H1 (cell line): ENCODE data around the gene MBD5. TPM values are rescaled to one million over a fixed set of nuclear protein-coding genes. Genes with fewer than 3 reads are reported as not detected.
A peak's percentile ranks its signal among the peaks of the same experiment; 100 is the strongest.

Experiments used
- CTCF ChIA-PET: fragments of 300-600 bp; sonication (Branson Sonifier 250); formaldehyde crosslinking; loops from one replicate; lab custom pipeline; 2021; ENCODE audit not compliant: partially characterized antibody; lab: Charles Lee
- POLR2A ChIA-PET: fragments of 300-600 bp; sonication (Branson Sonifier 250); formaldehyde crosslinking; loops from one replicate; lab custom pipeline; 2021; ENCODE audit warnings: inconsistent platforms; ENCODE audit not compliant: partially characterized antibody; lab: Charles Lee
- DNase-seq, 2 experiments: peaks; one replicate each; pipeline versions ENCODE4 v3.0.0 to v3.0.0-alpha.2; 2010 to 2022; ENCODE audit warnings: low spot score in 2 of 2, low read depth in 1 of 2, mixed read lengths in 1 of 2
- FAIRE-seq: peaks from 2 replicates; lab custom pipeline; 2011; peaks lifted over from hg19 to GRCh38; lab: Jason Lieb, UNC
- H2AFZ ChIP-seq: 2 replicates; pipeline ENCODE4 v1.8.1; 2012; ENCODE audit warnings: low read length, inconsistent platforms
- H2AK5ac ChIP-seq: 2 replicates; pipeline ENCODE4 v1.6.1; 2013; ENCODE audit warnings: low read depth, low read length
- H2BK120ac ChIP-seq: replicated peaks from 2 replicates; pipeline ENCODE3; 2013; ENCODE audit warnings: low read depth, low read length, inconsistent platforms
- H2BK12ac ChIP-seq: 2 replicates; pipeline ENCODE4 v1.6.1; 2013; ENCODE audit warnings: low read depth, low read length
- H2BK15ac ChIP-seq: 2 replicates; pipeline ENCODE4 v1.6.1; 2013; ENCODE audit warnings: low read length
- H2BK20ac ChIP-seq: 2 replicates; pipeline ENCODE4 v1.6.1; 2013; ENCODE audit warnings: low read length
- H2BK5ac ChIP-seq: 2 replicates; pipeline ENCODE4 v1.6.1; 2013; ENCODE audit warnings: low read depth, low read length
- H3K14ac ChIP-seq: 2 replicates; pipeline ENCODE4 v1.6.1; 2013; ENCODE audit warnings: inconsistent platforms; ENCODE audit not compliant: insufficient read length
- H3K18ac ChIP-seq: 2 replicates; pipeline ENCODE4 v1.6.1; 2013; ENCODE audit warnings: low read length; ENCODE audit errors: extremely low read depth
- H3K23ac ChIP-seq: 2 replicates; pipeline ENCODE4 v1.6.1; 2013; ENCODE audit warnings: inconsistent platforms; ENCODE audit not compliant: insufficient read length
- H3K23me2 ChIP-seq: 2 replicates; pipeline ENCODE4 v1.6.1; 2013; ENCODE audit warnings: low read depth, low read length
- H3K27ac ChIP-seq: 2 replicates; pipeline ENCODE4 v1.6.1; 2011; ENCODE audit warnings: low read depth, low read length, inconsistent platforms
- H3K27me3 ChIP-seq, 4 experiments: replicated peaks in 1 of 4; 1 replicate in 1 of 4; 2 replicates in 3 of 4; pipeline versions ENCODE4 v1.6.1 to v1.8.1; 2011 to 2013; ENCODE audit warnings: low read length in 3 of 4, mild to moderate bottlenecking in 3 of 4, inconsistent platforms in 2 of 4, mixed read lengths in 2 of 4, moderate library complexity in 1 of 4; ENCODE audit not compliant: control insufficient read depth in 3 of 4, insufficient read depth in 3 of 4; ENCODE audit errors: extremely low read depth in 1 of 4
- H3K36me3 ChIP-seq, 4 experiments: 2 replicates each; pipeline versions ENCODE4 v1.6.1 to v1.8.1; 2011 to 2013; ENCODE audit warnings: mild to moderate bottlenecking in 4 of 4, low read length in 3 of 4, moderate library complexity in 2 of 4, control low read depth in 1 of 4, inconsistent platforms in 1 of 4; ENCODE audit not compliant: insufficient read depth in 4 of 4, control insufficient read depth in 2 of 4
- H3K4ac ChIP-seq: replicated peaks from 2 replicates; pipeline ENCODE3; 2013; ENCODE audit warnings: low read length, low read depth, mixed read lengths, inconsistent platforms; ENCODE audit not compliant: insufficient read length
- H3K4me1 ChIP-seq, 4 experiments: replicated peaks in 1 of 4; 1 replicate in 1 of 4; 2 replicates in 3 of 4; pipeline versions ENCODE4 v1.6.1 to v1.8.1; 2011 to 2013; ENCODE audit warnings: low read length in 3 of 4, inconsistent platforms in 2 of 4, mixed read lengths in 1 of 4; ENCODE audit not compliant: insufficient read depth in 4 of 4, control insufficient read depth in 3 of 4
- H3K4me2 ChIP-seq, 2 experiments: 2 replicates each; pipeline versions ENCODE4 v1.6.1 to v1.8.1; 2011 to 2013; ENCODE audit warnings: low read depth in 2 of 2, low read length in 2 of 2, control low read depth in 1 of 2, inconsistent platforms in 1 of 2, mild to moderate bottlenecking in 1 of 2; ENCODE audit not compliant: insufficient read depth in 1 of 2
- H3K4me3 ChIP-seq, 4 experiments: fragments of 200-600, 300-600 bp in 1 of 4; sonication (generic), shearing (Covaris generic), sonication (Bioruptor Twin) in 1 of 4; 2 replicates each; pipeline versions ENCODE4 v1.5.1 to v1.8.1; 2011 to 2016; ENCODE audit warnings: low read length in 4 of 4, low read depth in 3 of 4, control low read depth in 2 of 4, inconsistent platforms in 2 of 4, mild to moderate bottlenecking in 2 of 4, mixed read lengths in 1 of 4, moderate library complexity in 1 of 4; ENCODE audit not compliant: insufficient read depth in 2 of 4; ENCODE audit errors: extremely low read depth in 1 of 4
- H3K56ac ChIP-seq: replicated peaks from 2 replicates; pipeline ENCODE3; 2013; ENCODE audit warnings: low read depth, mild to moderate bottlenecking, mixed read lengths, low read length, inconsistent platforms; ENCODE audit not compliant: insufficient read length
- H3K79me1 ChIP-seq: 2 replicates; pipeline ENCODE4 v1.6.1; 2013; ENCODE audit warnings: low read depth, low read length, control low read depth
- H3K79me2 ChIP-seq, 2 experiments: 2 replicates each; pipeline versions ENCODE4 v1.6.1 to v1.8.1; 2012 to 2013; ENCODE audit warnings: low read length in 2 of 2, mild to moderate bottlenecking in 2 of 2, inconsistent platforms in 1 of 2; ENCODE audit not compliant: insufficient read depth in 2 of 2, control insufficient read depth in 1 of 2
- H3K9ac ChIP-seq, 4 experiments: replicated peaks in 1 of 4; 1 replicate in 1 of 4; 2 replicates in 3 of 4; pipeline versions ENCODE4 v1.6.1 to v1.8.1; 2011 to 2013; ENCODE audit warnings: low read depth in 3 of 4, low read length in 3 of 4, control low read depth in 2 of 4, mild to moderate bottlenecking in 2 of 4, moderate library complexity in 2 of 4, inconsistent platforms in 1 of 4; ENCODE audit errors: extremely low read depth in 1 of 4
- H3K9me3 ChIP-seq, 2 experiments: 2 replicates each; pipeline versions ENCODE4 v1.6.1 to v1.8.1; 2012 to 2013; ENCODE audit warnings: mild to moderate bottlenecking in 2 of 2, moderate library complexity in 2 of 2, control low read depth in 1 of 2, inconsistent platforms in 1 of 2, low read depth in 1 of 2, low read length in 1 of 2, mixed read lengths in 1 of 2; ENCODE audit not compliant: insufficient read depth in 2 of 2
- H4K20me1 ChIP-seq, 2 experiments: replicated peaks in 1 of 2; 2 replicates each; pipeline versions ENCODE3 to v1.8.1; 2011 to 2013; ENCODE audit warnings: inconsistent platforms in 2 of 2, low read length in 2 of 2, mild to moderate bottlenecking in 1 of 2; ENCODE audit not compliant: insufficient read depth in 2 of 2, control insufficient read depth in 1 of 2
- H4K5ac ChIP-seq: 2 replicates; pipeline ENCODE4 v1.6.1; 2013; ENCODE audit warnings: low read length, low read depth, mixed read lengths, inconsistent platforms; ENCODE audit not compliant: insufficient read length
- H4K8ac ChIP-seq: 2 replicates; pipeline ENCODE4 v1.8.0; 2013; ENCODE audit warnings: mild to moderate bottlenecking, moderate library complexity, low read length, inconsistent platforms; ENCODE audit not compliant: insufficient read depth; ENCODE audit errors: extremely low read depth
- H4K91ac ChIP-seq: replicated peaks from 2 replicates; pipeline ENCODE3; 2013; ENCODE audit warnings: low read length, mixed read lengths, inconsistent platforms; ENCODE audit not compliant: insufficient read length
- CTCF ChIP-seq, 3 experiments: IDR thresholded peaks; 1 replicate in 2 of 3; 2 replicates in 1 of 3; pipeline versions ENCODE4 v1.5.1 to v1.6.1; 2011; ENCODE audit warnings: low read length in 3 of 3, mild to moderate bottlenecking in 3 of 3, inconsistent platforms in 2 of 3, low read depth in 1 of 3, moderate library complexity in 1 of 3; ENCODE audit not compliant: insufficient read depth in 1 of 3; ENCODE audit errors: control extremely low read depth in 1 of 3
- HDAC2 ChIP-seq, 2 experiments: fragments of 300-600 bp in 1 of 2; sonication (generic) in 1 of 2; IDR thresholded peaks; 2 replicates each; pipeline ENCODE4 v1.6.1; 2011 to 2012; ENCODE audit warnings: low read depth in 2 of 2, low read length in 2 of 2, mild to moderate bottlenecking in 2 of 2, moderate library complexity in 2 of 2, borderline replicate concordance in 1 of 2, inconsistent platforms in 1 of 2
- JUN ChIP-seq: IDR thresholded peaks from 2 replicates; pipeline ENCODE4 v1.6.1; 2011; ENCODE audit warnings: low read depth, mild to moderate bottlenecking, improper control_type of control experiment, low read length
- RAD21 ChIP-seq, 2 experiments: IDR thresholded peaks in 1 of 2; conservative IDR thresholded peaks in 1 of 2; 2 replicates each; pipeline ENCODE4 v1.6.1; 2011; ENCODE audit warnings: low read depth in 2 of 2, low read length in 2 of 2, improper control_type of control experiment in 1 of 2, inconsistent platforms in 1 of 2, mild to moderate bottlenecking in 1 of 2, moderate library complexity in 1 of 2
- SUZ12 ChIP-seq: fragments of 200-600 bp; sonication (generic); IDR thresholded peaks from 2 replicates; pipeline ENCODE4 v1.6.1; 2012; ENCODE audit warnings: mild to moderate bottlenecking, inconsistent platforms, low read length, moderate library complexity, mixed read lengths
- WGBS, 2 experiments: shearing (Covaris generic) in 1 of 2; methylation state at CpG; one replicate each; pipeline versions ENCODE4 v1.1.6 to v1.1.7; 2013 to 2015; ENCODE audit warnings: low lambda C conversion rate in 2 of 2, mixed read lengths in 2 of 2, inconsistent platforms in 1 of 2, low coverage in 1 of 2, missing lambda C conversion rate in 1 of 2; ENCODE audit not compliant: insufficient replicate concordance in 2 of 2, insufficient coverage in 1 of 2, insufficient read length in 1 of 2; ENCODE audit errors: extremely low coverage in 1 of 2, missing lambda C conversion rate in 1 of 2; 5-methylcytosine and 5-hydroxymethylcytosine counted together
- polyA plus RNA-seq, 7 experiments: library from polyadenylated mRNA; depleted of rRNA in 3 of 7; stranded (reverse) in 5 of 7; unstranded in 2 of 7; fragments of >200 nt in 5 of 7; fragments of 200-250 nt in 2 of 7; gene quantifications; 1 replicate in 5 of 7; 2 replicates in 1 of 7; 4 replicates in 1 of 7; pipeline versions ENCODE4 v1.2.1 to v1.2.3, GENCODE V29; 2011 to 2013; ENCODE audit warnings: missing spikeins in 2 of 7, mixed read lengths in 2 of 7
- total RNA-seq: library from RNA; stranded (reverse); fragmentation: NEBNext Ultra II Directional; extraction: Animal tissue kit (Norgen Biotek cat#: 25700); gene quantifications from 2 replicates; pipeline ENCODE4 v1.2.1, GENCODE V29; 2021

MBD5 gene
- total and polyA plus RNA-seq, 2 of the 8 experiments (the other 6 are each of a cell fraction or from before 2014, with no cell fraction given) = 9.7 to 29.4 TPM

GRCh38 chr2:148523315-148523714 is 502.4 kb downstream of the MBD5 start:
- Histone ChIP-seq H4K91ac (no peak overlapping the region), H3K14ac (no peak overlapping the region), H3K27ac (no peak overlapping the region), H2AFZ (no peak overlapping the region), H2BK120ac (no peak overlapping the region), H3K23me2 (peaks cover under 1% of the 10 kb centered on the region; the same call in 1 of the 2 replicates), H2BK15ac (no peak overlapping the region), H3K56ac (no peak overlapping the region), H2AK5ac (no peak overlapping the region), H4K8ac (no peak overlapping the region), H4K20me1 (no peaks in the 10 kb centered on the region), H2BK20ac (no peak overlapping the region), H4K5ac (no peak overlapping the region), H3K36me3 (no peaks in the 10 kb centered on the region), H3K79me2 (no peaks in the 10 kb centered on the region), H3K4me2 (no peak overlapping the region), H3K4me3 (no peak overlapping the region), H3K4me1 (peaks cover 2 to 13% (median 9%) of the 10 kb centered on the region in 4 experiments), H3K9ac (no peak overlapping the region), H2BK5ac (no peak overlapping the region), H3K79me1 (no peaks in the 10 kb centered on the region), H2BK12ac (no peak overlapping the region), H3K18ac (no peak overlapping the region), H3K9me3 (no peaks in the 10 kb centered on the region), H3K27me3 (no peaks in the 10 kb centered on the region), H3K4ac (no peak overlapping the region), H3K23ac (no peak overlapping the region)
- WGBS, 2 experiments = 20% methylated on average over 1 of the region's 1 CpG; no CpG with 5 or more reads in 1 of the 2 experiments
- DNase-seq = peak in 1 of 2 experiments; percentile 24
- TF ChIP-seq HDAC2 (IDR thresholded peaks at IDR 0.05; ENCODE audit: borderline replicate concordance in 1 of 2, low read depth in 2 of 2, low read length in 2 of 2) (0 out of 4 replicates have a peak, but pooled peaks of 1 of the 2 experiments have one; percentile 4), CTCF (IDR thresholded peaks at IDR 0.05; ENCODE audit: control extremely low read depth in 1 of 3, insufficient read depth in 1 of 3, low read depth in 1 of 3, low read length in 3 of 3) (peak in 1 of 3 experiments; percentile 7; a peak in 1 of 4 replicates), SUZ12 (no peak), RAD21 (IDR thresholded peaks at IDR 0.05 in 1 of 2, conservative IDR thresholded peaks at IDR 0.05 in 1 of 2; ENCODE audit: low read depth in 2 of 2, low read length in 2 of 2) (peak in 1 of 2 experiments; percentile 18; a peak in 1 of 4 replicates), JUN (no peak)
- no peak for FAIRE-seq
- ChIA-PET CTCF (interaction anchor here (1.1 to 4.9 kb wide), 8 partner anchors 11 to 576 kb away, joined by 3 to 21 read pairs (median 4); no protein-coding TSS in a partner anchor), POLR2A (no interaction called here)
